Small intestine (tissue), 7 donors: ENCODE results near the gene CHKB. TPM values are rescaled to one million over a fixed set of nuclear protein-coding genes. Genes with fewer than 3 reads are reported as not detected.
"Not testable (repeated sequence)": the region's sequence is repeated elsewhere in the genome, so short reads cannot be mapped to it uniquely, and the experiment has no call there.

Experiments
- DNase-seq, 2 donors: peaks; one replicate each; pipeline versions ENCODE4 v3.0.0 to v3.0.0-alpha.2; 2013
- FAIRE-seq: peaks from 2 replicates; lab custom pipeline; 2012; peaks lifted over from hg19 to GRCh38; lab: Jason Lieb, UNC
- H3K27ac ChIP-seq, 3 donors: one replicate each; pipeline ENCODE4 v1.5.1; 2013; ENCODE audit warnings: low read length in 2 of 3, mild to moderate bottlenecking in 2 of 3, control low read depth in 1 of 3, inconsistent platforms in 1 of 3, low read depth in 1 of 3, moderate library complexity in 1 of 3
- H3K27me3 ChIP-seq, 3 donors: one replicate each; pipeline ENCODE4 v1.6.1; 2013; ENCODE audit warnings: low read length in 3 of 3, inconsistent platforms in 1 of 3; ENCODE audit not compliant: control insufficient read depth in 3 of 3, insufficient read depth in 3 of 3
- H3K36me3 ChIP-seq, 3 donors: one replicate each; pipeline ENCODE4 v1.6.1; 2013; ENCODE audit warnings: low read length in 3 of 3, inconsistent platforms in 1 of 3, low read depth in 1 of 3, mild to moderate bottlenecking in 1 of 3, moderate library complexity in 1 of 3; ENCODE audit not compliant: control insufficient read depth in 3 of 3, insufficient read depth in 2 of 3
- H3K4me1 ChIP-seq, 3 donors: one replicate each; pipeline ENCODE4 v1.6.1; 2013; ENCODE audit warnings: low read length in 2 of 3, inconsistent platforms in 1 of 3, low read depth in 1 of 3, mild to moderate bottlenecking in 1 of 3, moderate library complexity in 1 of 3; ENCODE audit not compliant: control insufficient read depth in 3 of 3, insufficient read depth in 2 of 3
- H3K4me3 ChIP-seq, 3 donors: one replicate each; pipeline ENCODE4 v1.5.1; 2013; ENCODE audit warnings: low read length in 3 of 3, control low read depth in 1 of 3, inconsistent platforms in 1 of 3, low read depth in 1 of 3, mild to moderate bottlenecking in 1 of 3, moderate library complexity in 1 of 3
- H3K9me3 ChIP-seq, 2 donors: one replicate each; pipeline ENCODE4 v1.6.1; 2013; ENCODE audit warnings: low read depth in 1 of 2, low read length in 1 of 2; ENCODE audit not compliant: control insufficient read depth in 2 of 2, insufficient read depth in 1 of 2
- WGBS, 3 donors: extraction: QIAGEN DNeasy Blood & Tissue Kit; methylation state at CpG; one replicate each; pipeline ENCODE4 v1.1.7; 2013; 5-methylcytosine and 5-hydroxymethylcytosine counted together
- polyA plus RNA-seq, 4 donors: library from polyadenylated mRNA; stranded (reverse) in 3 of 4; unstranded in 1 of 4; fragments of 200-250 nt in 3 of 4; fragments of 120-200 nt in 1 of 4; gene quantifications; one replicate each; pipeline versions ENCODE4 v1.2.1 to v1.2.3, GENCODE V29; 2013
- donor health status: healthy with polysubstance abuse.
- donor health status: control.
- donor health status: control.
- donor health status: Bipolar disorder and iron deficiency.
- donor health status: healthy.

The CHKB gene
- polyA plus RNA-seq, 4 donors, result 61.2 to 371 (median 223) TPM

DNA sequence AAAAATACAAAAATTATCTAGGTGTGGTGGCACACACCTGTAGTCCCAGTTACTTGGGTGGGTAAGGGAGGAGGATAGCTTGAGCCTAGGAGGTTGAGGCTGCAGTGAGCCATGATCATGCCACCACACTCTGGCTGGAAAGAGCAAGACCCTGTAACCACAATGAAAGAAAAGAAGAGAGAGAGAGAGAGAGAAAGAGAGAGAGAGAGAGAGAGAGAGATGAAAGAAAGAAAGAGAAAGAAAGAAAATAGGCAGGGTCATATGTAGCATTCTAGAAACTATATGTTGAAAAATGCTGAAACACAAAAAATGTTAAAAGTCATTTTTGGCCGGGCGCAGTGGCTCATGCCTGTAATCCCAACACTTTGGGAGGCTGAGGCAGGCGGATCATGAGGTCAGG, 31.6 kb upstream of the CHKB start:
- WGBS, 3 donors, result 92 to 94% (median 93%) methylated on average over 2 to 3 of the region's 3 CpGs
- H3K4me3 ChIP-seq, FAIRE-seq, H3K9me3 ChIP-seq, H3K27me3 ChIP-seq, H3K36me3 ChIP-seq, DNase-seq: not testable (repeated sequence)
- H3K4me1 ChIP-seq, result peaks cover 0 to 12% (median 0%) of the 10 kb centered on the region in 3 donors
- peak overlapping the region in 1 of 3 donors; percentile 45 for H3K27ac ChIP-seq

- peaks cover 0 to 10% (median 0%) of the 10 kb centered on the region in 3 donors for H3K27me3 ChIP-seq
- peaks cover 0 to 12% (median 0%) of the 10 kb centered on the region in 3 donors for H3K4me1 ChIP-seq
- DNase-seq (peak; percentile 59 to 96), FAIRE-seq (no peak)
- 16 to 56% (median 35%) methylated on average over 22 of the region's 22 CpGs for WGBS, 3 donors
- H3K4me3 ChIP-seq, result no peak overlapping the region
- H3K36me3 ChIP-seq, result no peaks in the 10 kb centered on the region
- H3K9me3 ChIP-seq, result no peaks in the 10 kb centered on the region
- peak overlapping the region in 2 of 3 donors; percentile 85 to 94 for H3K27ac ChIP-seq
These were observed 30.8 kb upstream of the CHKB start for GRCh38 chr22:50613291-50613981.

GRCh38 chr22:50612528-50613221, 30.0 kb upstream of the CHKB start:
- peak overlapping the region in 2 of 3 donors; percentile 85 to 94 for H3K27ac ChIP-seq
- DNase-seq (peak; percentile 66 to 71), FAIRE-seq (no peak)
- 16 to 29% (median 22%) methylated on average over 29 to 31 of the region's 31 CpGs for WGBS, 3 donors
- peaks cover 0 to 14% (median 0%) of the 10 kb centered on the region in 3 donors for H3K27me3 ChIP-seq
- H3K4me3 ChIP-seq, result no peak overlapping the region
- no peaks in the 10 kb centered on the region for H3K36me3 ChIP-seq
- no peaks in the 10 kb centered on the region for H3K9me3 ChIP-seq
- peaks cover 0 to 12% (median 0%) of the 10 kb centered on the region in 3 donors for H3K4me1 ChIP-seq

- Histone ChIP-seq H3K4me1 (peaks cover 0 to 12% (median 0%) of the 10 kb centered on the region in 3 donors), H3K27me3 (peaks cover 0 to 17% (median 0%) of the 10 kb centered on the region in 3 donors), H3K9me3 (no peaks in the 10 kb centered on the region), H3K27ac (peak overlapping the region in 1 of 3 donors; percentile 29), H3K4me3 (no peak overlapping the region), H3K36me3 (no peaks in the 10 kb centered on the region)
- FAIRE-seq (no peak), DNase-seq (no peak)
- WGBS, 3 donors, result 37 to 44% (median 39%) methylated on average over 6 of the region's 6 CpGs
These were observed 29.5 kb upstream of the CHKB start for GRCh38 chr22:50612168-50612527.

DNA sequence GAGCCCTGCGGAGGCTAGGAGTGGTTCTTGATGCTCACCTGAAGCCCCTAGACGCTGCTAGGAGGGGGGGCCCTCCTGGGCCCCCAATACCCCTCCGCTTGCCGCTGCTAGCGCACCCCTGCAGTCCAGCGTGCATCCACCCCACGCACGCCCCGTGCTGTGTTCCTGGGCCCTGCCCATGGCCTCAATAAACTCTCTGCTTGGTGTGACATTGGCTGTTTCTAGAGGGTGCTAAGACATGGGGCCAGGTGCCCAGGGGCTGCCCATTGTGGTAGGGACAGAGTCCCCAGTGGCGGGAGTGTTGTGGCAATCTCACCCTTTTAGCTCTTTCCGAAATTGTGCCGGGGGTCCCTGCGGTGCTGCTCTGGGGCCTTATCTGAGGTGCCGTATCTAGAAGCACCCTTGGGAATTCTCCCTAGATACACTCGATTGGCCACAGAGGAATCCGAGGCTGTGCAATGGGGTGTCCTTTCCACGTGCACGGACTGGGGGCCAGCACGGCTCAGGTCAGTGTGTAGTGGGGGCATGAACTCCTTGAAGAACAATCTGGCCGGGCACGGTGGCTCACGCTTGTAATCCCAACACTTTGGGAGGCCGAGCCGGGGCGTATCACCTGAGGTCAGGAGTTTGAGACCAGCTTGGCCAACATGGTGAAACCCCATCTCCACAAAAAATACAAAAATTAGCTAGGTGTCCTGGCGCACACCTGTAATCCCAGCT, 28.9 kb upstream of the CHKB start:
- 87 to 90% (median 90%) methylated on average over 26 of the region's 26 CpGs for WGBS, 3 donors
- Histone ChIP-seq H3K4me3 (no peak overlapping the region), H3K9me3 (no peaks in the 10 kb centered on the region), H3K27ac (no peak overlapping the region), H3K27me3 (peaks cover 0 to 22% (median 0%) of the 10 kb centered on the region in 3 donors), H3K4me1 (peaks cover 0 to 12% (median 0%) of the 10 kb centered on the region in 3 donors), H3K36me3 (no peaks in the 10 kb centered on the region)
- DNase-seq, result no peak
- no peak for FAIRE-seq

DNA sequence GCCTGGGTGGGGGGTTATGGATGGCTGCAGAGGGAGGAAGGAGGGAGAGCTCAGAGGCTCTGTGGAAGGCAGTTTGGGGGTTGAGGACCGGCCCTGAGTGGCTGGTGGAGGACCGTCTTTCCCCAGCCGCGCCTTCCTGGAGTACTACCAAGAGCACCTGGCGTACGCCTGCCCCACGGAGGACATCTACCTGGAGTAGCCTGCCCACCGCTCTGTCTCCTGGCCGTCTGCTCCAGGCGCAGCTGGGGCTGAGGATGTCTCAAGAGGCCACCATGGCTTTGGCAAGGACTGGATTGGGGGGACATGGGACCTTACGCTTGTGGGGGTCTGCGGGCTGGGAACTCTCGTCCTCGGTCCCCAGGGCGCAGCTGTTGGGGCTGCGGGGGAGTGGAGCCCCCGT, 27.9 kb upstream of the CHKB start:
- H3K36me3 ChIP-seq, result no peaks in the 10 kb centered on the region
- no peak overlapping the region for H3K27ac ChIP-seq
- no peak for DNase-seq
- FAIRE-seq, result no peak
- WGBS, 3 donors, result 59 to 87% (median 86%) methylated on average over 15 to 17 of the region's 17 CpGs
- H3K4me3 ChIP-seq, result no peak overlapping the region
- peaks cover 0 to 12% (median 0%) of the 10 kb centered on the region in 3 donors for H3K4me1 ChIP-seq
- no peaks in the 10 kb centered on the region for H3K9me3 ChIP-seq
- peaks cover 0 to 28% (median 0%) of the 10 kb centered on the region in 3 donors for H3K27me3 ChIP-seq

- no peaks in the 10 kb centered on the region for H3K36me3 ChIP-seq
These were observed 27.4 kb upstream of the CHKB start for GRCh38 chr22:50610041-50610451.

GRCh38 chr22:50609599-50609998, 26.9 kb upstream of the CHKB start:
- H3K27ac ChIP-seq, result no peak overlapping the region
- H3K4me1 ChIP-seq, result peaks cover 0 to 12% (median 0%) of the 10 kb centered on the region in 3 donors
- no peak for DNase-seq
- WGBS, 3 donors, result 78 to 85% (median 81%) methylated on average over 12 of the region's 12 CpGs
- H3K9me3 ChIP-seq, result no peaks in the 10 kb centered on the region
- no peak for FAIRE-seq
- H3K36me3 ChIP-seq, result no peaks in the 10 kb centered on the region
- H3K4me3 ChIP-seq, result no peak overlapping the region
- peaks cover 0 to 37% (median 2%) of the 10 kb centered on the region in 3 donors for H3K27me3 ChIP-seq

More at GRCh38 chr22:50610041-50610451, 27.4 kb upstream of the CHKB start:
- H3K9me3 ChIP-seq, result no peaks in the 10 kb centered on the region
- peaks cover 0 to 32% (median 0%) of the 10 kb centered on the region in 3 donors for H3K27me3 ChIP-seq
- WGBS, 3 donors, result 80 to 85% (median 83%) methylated on average over 11 of the region's 11 CpGs
- DNase-seq (no peak), FAIRE-seq (no peak)
- no peak overlapping the region for H3K4me3 ChIP-seq
- no peak overlapping the region for H3K27ac ChIP-seq
- H3K4me1 ChIP-seq, result peaks cover 0 to 12% (median 0%) of the 10 kb centered on the region in 3 donors
